SU-DHL-6 (cell line): Measurements from ENCODE around the gene LHX3.

Experiments used
- H2AFZ ChIP-seq: fragments of 200-600 bp; sonication (generic); 2 replicates; pipeline ENCODE4 v1.6.1; 2014; ENCODE audit warnings: low read depth, mild to moderate bottlenecking, moderate library complexity, mixed read lengths, antibody characterized with exemption, low read length; ENCODE audit not compliant: severe bottlenecking
- H3F3A ChIP-seq: fragments of 200-600 bp; shearing (Covaris generic); 2 replicates; pipeline ENCODE4 v1.6.0; 2016; ENCODE audit warnings: antibody characterized with exemption, mild to moderate bottlenecking; ENCODE audit not compliant: insufficient read depth
- H3K27ac ChIP-seq: fragments of 200-600 bp; sonication (generic); 2 replicates; pipeline ENCODE4 v1.5.1; 2016; ENCODE audit warnings: low read depth, mild to moderate bottlenecking, low read length, moderate library complexity, mixed read lengths
- H3K27me3 ChIP-seq: fragments of 200-600 bp; sonication (generic), shearing (Covaris generic); 2 replicates; pipeline ENCODE4 v1.6.0; 2014; ENCODE audit warnings: mild to moderate bottlenecking, low read length
- H3K36me3 ChIP-seq: fragments of 200-600 bp; sonication (generic); 2 replicates; pipeline ENCODE4 v1.6.1; 2014; ENCODE audit warnings: mild to moderate bottlenecking, low read length, mixed read lengths
- H3K4me2 ChIP-seq: fragments of 300-600, 200-600 bp; shearing (Covaris generic), sonication (generic); 2 replicates; pipeline ENCODE4 v1.6.0; 2014; ENCODE audit warnings: low read length, low read depth, mild to moderate bottlenecking; ENCODE audit not compliant: poor library complexity, severe bottlenecking
- H3K4me3 ChIP-seq: fragments of 200-600 bp; sonication (generic); 2 replicates; pipeline ENCODE4 v1.5.1; 2014; ENCODE audit warnings: antibody characterized with exemption, low read length, mild to moderate bottlenecking, mixed read lengths; ENCODE audit not compliant: insufficient read depth, poor library complexity, severe bottlenecking
- H3K79me2 ChIP-seq: fragments of 200-600 bp; sonication (generic); 2 replicates; pipeline ENCODE4 v1.6.1; 2014; ENCODE audit warnings: mild to moderate bottlenecking, low read length, moderate library complexity; ENCODE audit not compliant: insufficient read depth
- H3K9ac ChIP-seq: fragments of 200-600 bp; sonication (generic); 2 replicates; pipeline ENCODE4 v1.7.0; 2014; ENCODE audit warnings: mild to moderate bottlenecking, low read length
- H3K9me2 ChIP-seq: fragments of 200-600 bp; sonication (generic); replicated peaks from 2 replicates; pipeline ENCODE4 v1.6.1; 2014; ENCODE audit warnings: low read length; ENCODE audit not compliant: insufficient read depth
- H3K9me3 ChIP-seq: fragments of 200-600 bp; sonication (generic); 2 replicates; pipeline ENCODE4 v1.6.1; 2014; ENCODE audit warnings: low read length, mixed read lengths; ENCODE audit not compliant: insufficient read depth
- H4K20me1 ChIP-seq: fragments of 200-600 bp; sonication (generic); 2 replicates; pipeline ENCODE4 v1.6.1; 2014; ENCODE audit warnings: low read depth, mild to moderate bottlenecking, antibody characterized with exemption, low read length, moderate library complexity, mixed read lengths
- CTCF ChIP-seq: fragments of 200-600 bp; sonication (generic); IDR thresholded peaks from one replicate; pipeline ENCODE4 v1.5.1; 2017; ENCODE audit warnings: antibody characterized with exemption, mild to moderate bottlenecking, low read length, moderate library complexity; ENCODE audit not compliant: insufficient read depth, poor library complexity, severe bottlenecking
- EZH2phosphoT487 ChIP-seq: fragments of 200-600 bp; sonication (generic), shearing (Covaris generic); conservative IDR thresholded peaks from 2 replicates; pipeline ENCODE4 v1.6.1; 2018; ENCODE audit warnings: mild to moderate bottlenecking, antibody characterized with exemption, low read length, moderate library complexity, mixed read lengths

The LHX3 gene

GRCh38 chr9:136156209-136157120 is 48.5 kb downstream of the LHX3 start:
- no peaks in the 10 kb centered on the region for H3K9me3 ChIP-seq
- H3K79me2 ChIP-seq: no peaks in the 10 kb centered on the region
- H3K9ac ChIP-seq: no peak overlapping the region
- no peaks in the 10 kb centered on the region for H3F3A ChIP-seq
- H3K4me2 ChIP-seq: no peak overlapping the region
- TF ChIP-seq EZH2phosphoT487 (no peak), CTCF (no peak)
- no peak overlapping the region for H3K4me3 ChIP-seq
- H3K36me3 ChIP-seq: no peaks in the 10 kb centered on the region
- no peak overlapping the region for H2AFZ ChIP-seq
- no peak overlapping the region for H3K27ac ChIP-seq
- no peaks in the 10 kb centered on the region for H4K20me1 ChIP-seq
- no peaks in the 10 kb centered on the region for H3K27me3 ChIP-seq
- H3K9me2 ChIP-seq: no peaks in the 10 kb centered on the region

- no peaks in the 10 kb centered on the region for H3K9me2 ChIP-seq
- no peak overlapping the region for H3K9ac ChIP-seq
- no peak overlapping the region for H3K27ac ChIP-seq
- H3K4me3 ChIP-seq: no peak overlapping the region
- no peaks in the 10 kb centered on the region for H3K36me3 ChIP-seq
- TF ChIP-seq EZH2phosphoT487 (no peak), CTCF (no peak)
- H3K27me3 ChIP-seq: no peaks in the 10 kb centered on the region
- H3F3A ChIP-seq: no peaks in the 10 kb centered on the region
- no peak overlapping the region for H2AFZ ChIP-seq
- no peaks in the 10 kb centered on the region for H3K9me3 ChIP-seq
- H3K79me2 ChIP-seq: no peaks in the 10 kb centered on the region
- H3K4me2 ChIP-seq: no peak overlapping the region
- no peaks in the 10 kb centered on the region for H4K20me1 ChIP-seq
Observed at GRCh38 chr9:136155576-136155975, 49.4 kb downstream of the LHX3 start.

DNA sequence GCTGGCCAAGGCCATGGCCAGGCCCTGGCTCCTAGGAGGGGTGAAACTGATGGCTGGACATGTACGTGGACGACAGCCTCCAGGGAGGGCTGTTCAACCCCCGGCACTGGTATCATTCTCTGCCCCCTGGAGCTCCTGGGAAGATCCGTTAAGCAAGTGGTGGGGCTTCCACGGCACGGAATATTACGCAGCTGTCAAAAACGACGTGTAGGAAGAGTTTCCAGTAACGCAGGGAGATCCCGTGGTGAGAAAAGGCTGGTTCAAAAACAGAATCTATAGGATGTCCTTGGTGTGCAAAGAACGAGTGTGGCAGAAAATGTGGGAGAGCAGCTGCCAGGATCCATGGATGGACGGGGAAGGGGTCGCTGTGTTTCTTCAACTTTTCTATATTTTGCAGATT is 50.0 kb downstream of the LHX3 start:
- no peaks in the 10 kb centered on the region for H3K36me3 ChIP-seq
- H4K20me1 ChIP-seq: no peaks in the 10 kb centered on the region
- H3K4me3 ChIP-seq: no peak overlapping the region
- no peak overlapping the region for H3K27ac ChIP-seq
- no peak overlapping the region for H2AFZ ChIP-seq
- no peak overlapping the region for H3K4me2 ChIP-seq
- H3K9ac ChIP-seq: no peak overlapping the region
- no peak for TF ChIP-seq EZH2phosphoT487
- no peak for TF ChIP-seq CTCF
- H3F3A ChIP-seq: no peaks in the 10 kb centered on the region
- H3K9me2 ChIP-seq: no peaks in the 10 kb centered on the region
- H3K79me2 ChIP-seq: no peaks in the 10 kb centered on the region
- no peaks in the 10 kb centered on the region for H3K9me3 ChIP-seq
- H3K27me3 ChIP-seq: no peaks in the 10 kb centered on the region
